GM12865 (cell line): ENCODE measurements around the gene KRT6B.

Experiments
- DNase-seq: peaks from one replicate; pipeline ENCODE4 v3.0.0; 2010; ENCODE audit warnings: low read depth
- H3K4me3 ChIP-seq: 2 replicates; pipeline ENCODE4 v1.5.1; 2011; ENCODE audit warnings: mild to moderate bottlenecking, low read depth, low read length, control low read depth
- TF ChIP-seq, protein P1 (sequence below): IDR thresholded peaks from 2 replicates; pipeline ENCODE4 v1.5.1; 2011; ENCODE audit warnings: low read length, control low read depth, low read depth, inconsistent platforms; ENCODE audit not compliant: insufficient read depth; ENCODE audit errors: missing control alignments

Gene KRT6B

GRCh38 chr12:52436000-52436827 lies 15.7 kb downstream of the KRT6B start:
- no peak for DNase-seq
- TF ChIP-seq, protein P1, sequence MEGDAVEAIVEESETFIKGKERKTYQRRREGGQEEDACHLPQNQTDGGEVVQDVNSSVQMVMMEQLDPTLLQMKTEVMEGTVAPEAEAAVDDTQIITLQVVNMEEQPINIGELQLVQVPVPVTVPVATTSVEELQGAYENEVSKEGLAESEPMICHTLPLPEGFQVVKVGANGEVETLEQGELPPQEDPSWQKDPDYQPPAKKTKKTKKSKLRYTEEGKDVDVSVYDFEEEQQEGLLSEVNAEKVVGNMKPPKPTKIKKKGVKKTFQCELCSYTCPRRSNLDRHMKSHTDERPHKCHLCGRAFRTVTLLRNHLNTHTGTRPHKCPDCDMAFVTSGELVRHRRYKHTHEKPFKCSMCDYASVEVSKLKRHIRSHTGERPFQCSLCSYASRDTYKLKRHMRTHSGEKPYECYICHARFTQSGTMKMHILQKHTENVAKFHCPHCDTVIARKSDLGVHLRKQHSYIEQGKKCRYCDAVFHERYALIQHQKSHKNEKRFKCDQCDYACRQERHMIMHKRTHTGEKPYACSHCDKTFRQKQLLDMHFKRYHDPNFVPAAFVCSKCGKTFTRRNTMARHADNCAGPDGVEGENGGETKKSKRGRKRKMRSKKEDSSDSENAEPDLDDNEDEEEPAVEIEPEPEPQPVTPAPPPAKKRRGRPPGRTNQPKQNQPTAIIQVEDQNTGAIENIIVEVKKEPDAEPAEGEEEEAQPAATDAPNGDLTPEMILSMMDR = no peak
- H3K4me3 ChIP-seq = no peak overlapping the region

GRCh38 chr12:52435659-52435999 lies 16.3 kb downstream of the KRT6B start:
- TF ChIP-seq, protein P1 = no peak
- no peak overlapping the region for H3K4me3 ChIP-seq
- no peak for DNase-seq

GRCh38 chr12:52434760-52435530 lies 17.0 kb downstream of the KRT6B start:
- no peak for DNase-seq
- TF ChIP-seq, protein P1 = no peak
- no peak overlapping the region for H3K4me3 ChIP-seq

DNA sequence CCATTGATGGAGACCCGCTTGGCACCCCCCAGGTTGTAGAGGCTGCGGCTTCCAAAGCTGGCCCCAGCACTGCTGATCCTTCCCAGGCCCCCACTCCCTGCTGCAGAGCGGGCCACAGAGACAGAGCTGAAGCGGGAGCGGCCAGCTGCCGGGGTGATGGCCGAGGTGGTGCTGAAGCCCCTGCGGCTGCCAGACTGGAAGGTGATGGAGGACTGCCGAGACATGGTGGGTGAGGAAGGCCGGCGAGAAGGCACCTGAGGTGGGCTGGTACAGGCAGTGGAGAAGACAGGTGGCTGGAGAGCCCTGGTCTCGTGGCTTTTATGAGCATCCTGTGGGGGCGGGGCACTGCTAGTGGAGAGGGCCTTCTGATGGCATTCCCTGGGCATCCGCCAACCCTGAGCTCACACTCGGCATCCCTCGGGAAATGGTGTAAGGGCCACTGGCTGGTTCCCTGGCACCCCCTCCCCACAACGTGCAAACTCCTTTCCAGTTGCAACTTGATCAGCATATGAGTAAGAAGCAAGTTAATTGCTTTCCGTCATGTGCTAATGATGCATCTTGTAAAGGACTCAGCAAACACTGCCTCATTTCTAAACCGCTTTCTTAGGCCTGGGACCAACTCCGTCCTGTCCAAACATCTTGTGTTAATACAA lies 17.7 kb downstream of the KRT6B start, which contains the start of gene KRT75:
Gene KRT75, minus strand, starts transcription at position 291 of the 653 bp plus-strand sequence. Its CDS starts 67 bp downstream, at position 224.
- TF ChIP-seq, protein P1 = no peak
- H3K4me3 ChIP-seq = no peak within 1 kb of the TSS
- DNase-seq = no peak

- no peak overlapping the region for H3K4me3 ChIP-seq
- TF ChIP-seq, protein P1 = no peak
- no peak for DNase-seq
Observed at GRCh38 chr12:52433501-52434080, 18.4 kb downstream of the KRT6B start.

DNA sequence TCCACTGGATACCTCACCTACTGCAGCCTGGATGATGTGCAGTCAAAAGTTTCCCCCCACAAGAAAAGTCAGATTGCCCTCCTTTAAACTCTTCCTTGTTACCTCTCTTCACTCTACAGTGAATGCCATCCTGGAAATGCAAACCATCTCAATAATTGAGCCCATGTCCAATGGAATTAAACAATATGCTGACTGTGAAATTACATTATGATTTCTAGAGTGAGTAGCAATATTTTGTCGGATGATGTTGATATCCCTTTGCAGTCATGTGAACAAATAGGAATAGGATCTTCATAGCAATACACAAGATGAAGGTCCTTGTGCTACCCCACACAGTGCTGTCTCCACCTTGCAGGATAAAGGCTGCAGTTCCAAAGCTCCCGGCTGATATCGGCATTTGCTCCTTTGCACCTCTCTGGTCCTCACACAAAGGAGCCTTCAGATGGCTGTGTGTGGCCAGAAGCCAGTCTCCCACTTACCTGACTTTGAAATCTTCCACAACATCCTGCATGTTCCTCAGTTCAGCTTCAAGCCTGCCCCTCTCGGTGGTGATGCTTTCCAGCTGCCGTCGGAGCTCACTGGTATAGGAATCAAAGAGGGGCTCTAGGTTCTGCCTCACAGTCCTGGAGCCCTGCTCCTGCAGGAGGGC lies 19.3 kb downstream of the KRT6B start:
- H3K4me3 ChIP-seq = no peak overlapping the region
- DNase-seq = no peak
- TF ChIP-seq, protein P1 = no peak
